Tibial artery (tissue), 4 donors: ENCODE measurements around the gene TACC2.
"Not testable (repeated sequence)": the region's sequence is repeated elsewhere in the genome, so short reads cannot be mapped to it uniquely, and the experiment has no call there.

Experiments used
- DNase-seq, 2 donors: peaks; one replicate each; pipeline ENCODE4 v3.0.0-alpha.2; 2019
- H3K27ac ChIP-seq, 2 donors: fragments of 200-600 bp; sonication (generic) in 1 of 2; 1 replicate in 1 of 2; 2 replicates in 1 of 2; pipeline ENCODE4 v1.5.1; 2018 to 2019; ENCODE audit warnings: mild to moderate bottlenecking in 1 of 2
- H3K27me3 ChIP-seq, 2 donors: fragments of 200-600 bp; sonication (generic) in 1 of 2; one replicate each; pipeline versions ENCODE4 v1.5.1 to v1.6.0; 2016 to 2019
- H3K36me3 ChIP-seq, 3 donors: fragments of 200-600 bp; sonication (generic) in 2 of 3; one replicate each; pipeline ENCODE4 v1.5.1; 2016 to 2019; ENCODE audit warnings: mild to moderate bottlenecking in 2 of 3
- H3K4me1 ChIP-seq, 4 donors: fragments of 200-600 bp; sonication (generic) in 2 of 4; 1 replicate in 3 of 4; 2 replicates in 1 of 4; pipeline ENCODE4 v1.5.1; 2016 to 2019
- H3K4me3 ChIP-seq, 2 donors: fragments of 200-600 bp; sonication (generic) in 1 of 2; 1 replicate in 1 of 2; 2 replicates in 1 of 2; pipeline ENCODE4 v1.5.1; 2018 to 2019; ENCODE audit warnings: mild to moderate bottlenecking in 2 of 2
- H3K9me3 ChIP-seq, 3 donors: fragments of 200-600 bp; sonication (generic) in 1 of 3; one replicate each; pipeline ENCODE4 v1.5.1; 2016 to 2019
- intact Hi-C: fragments of 100-400 bp; cut with DNase I; formaldehyde crosslinking; loops from one replicate; pipeline ENCODE4 v1.15.0; 2023; ENCODE audit warnings: low total_unique reads
- TF ChIP-seq, protein P1 (sequence below), 2 experiments: fragments of 200-600 bp in 1 of 2; fragments of 450-650 bp in 1 of 2; IDR thresholded peaks; one replicate each; pipeline ENCODE4 v1.5.1; 2017 to 2019; ENCODE audit warnings: antibody characterized with exemption in 2 of 2, mild to moderate bottlenecking in 1 of 2, moderate library complexity in 1 of 2

Gene TACC2

GRCh38 chr10:122021828-122022227 is 32.9 kb downstream of the TACC2 start:
- peak overlapping the region; percentile 13 to 58 for H3K27ac ChIP-seq
- H3K4me3 ChIP-seq = peak overlapping the region; percentile 25 to 29
- TF ChIP-seq, protein P1, sequence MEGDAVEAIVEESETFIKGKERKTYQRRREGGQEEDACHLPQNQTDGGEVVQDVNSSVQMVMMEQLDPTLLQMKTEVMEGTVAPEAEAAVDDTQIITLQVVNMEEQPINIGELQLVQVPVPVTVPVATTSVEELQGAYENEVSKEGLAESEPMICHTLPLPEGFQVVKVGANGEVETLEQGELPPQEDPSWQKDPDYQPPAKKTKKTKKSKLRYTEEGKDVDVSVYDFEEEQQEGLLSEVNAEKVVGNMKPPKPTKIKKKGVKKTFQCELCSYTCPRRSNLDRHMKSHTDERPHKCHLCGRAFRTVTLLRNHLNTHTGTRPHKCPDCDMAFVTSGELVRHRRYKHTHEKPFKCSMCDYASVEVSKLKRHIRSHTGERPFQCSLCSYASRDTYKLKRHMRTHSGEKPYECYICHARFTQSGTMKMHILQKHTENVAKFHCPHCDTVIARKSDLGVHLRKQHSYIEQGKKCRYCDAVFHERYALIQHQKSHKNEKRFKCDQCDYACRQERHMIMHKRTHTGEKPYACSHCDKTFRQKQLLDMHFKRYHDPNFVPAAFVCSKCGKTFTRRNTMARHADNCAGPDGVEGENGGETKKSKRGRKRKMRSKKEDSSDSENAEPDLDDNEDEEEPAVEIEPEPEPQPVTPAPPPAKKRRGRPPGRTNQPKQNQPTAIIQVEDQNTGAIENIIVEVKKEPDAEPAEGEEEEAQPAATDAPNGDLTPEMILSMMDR (IDR thresholded peaks at IDR 0.05) = no peak
- DNase-seq = no peak
- H3K4me1 ChIP-seq = peaks cover 0 to 19% (median 8%) of the 10 kb centered on the region in 4 donors
- intact Hi-C loops = no loop called here
- no peaks in the 10 kb centered on the region for H3K36me3 ChIP-seq
- H3K27me3 ChIP-seq = no peaks in the 10 kb centered on the region
- no peaks in the 10 kb centered on the region for H3K9me3 ChIP-seq

- intact Hi-C loops = no loop called here
- DNase-seq = no peak
- Histone ChIP-seq H3K27ac (peak overlapping the region; percentile 13 to 58), H3K27me3 (no peaks in the 10 kb centered on the region), H3K9me3 (no peaks in the 10 kb centered on the region), H3K4me1 (peaks cover 0 to 19% (median 8%) of the 10 kb centered on the region in 4 donors), H3K4me3 (no peak overlapping the region), H3K36me3 (no peaks in the 10 kb centered on the region)
- TF ChIP-seq, protein P1 (IDR thresholded peaks at IDR 0.05) = no peak
Measured at GRCh38 chr10:122022276-122022675, 33.3 kb downstream of the TACC2 start.

GRCh38 chr10:122023257-122023656 is 34.3 kb downstream of the TACC2 start:
- H3K36me3 ChIP-seq, H3K4me3 ChIP-seq, H3K27me3 ChIP-seq, H3K9me3 ChIP-seq, DNase-seq, intact Hi-C loops, H3K27ac ChIP-seq: not testable (repeated sequence)
- peaks cover 0 to 19% (median 8%) of the 10 kb centered on the region in 4 donors for H3K4me1 ChIP-seq

- Histone ChIP-seq H3K4me1 (peaks cover 0 to 17% (median 6%) of the 10 kb centered on the region in 4 donors), H3K27ac (peak overlapping the region; percentile 36 to 43), H3K9me3 (no peaks in the 10 kb centered on the region), H3K4me3 (no peak overlapping the region), H3K36me3 (no peaks in the 10 kb centered on the region), H3K27me3 (no peaks in the 10 kb centered on the region)
- DNase-seq = peak; percentile 34 to 75
- TF ChIP-seq, protein P1 (IDR thresholded peaks at IDR 0.05) = no peak
- intact Hi-C loops = no loop called here
Measured at GRCh38 chr10:122029499-122030199, 40.7 kb downstream of the TACC2 start.

- Histone ChIP-seq H3K36me3 (no peaks in the 10 kb centered on the region), H3K9me3 (no peaks in the 10 kb centered on the region)
Measured at GRCh38 chr10:122030200-122030552, 41.2 kb downstream of the TACC2 start.

More at GRCh38 chr10:122030200-122030552, 41.2 kb downstream of the TACC2 start:
- DNase-seq = no peak
- peak overlapping the region in 1 of 2 donors; percentile 16 for H3K27ac ChIP-seq
- no peak overlapping the region for H3K4me3 ChIP-seq
- TF ChIP-seq, protein P1 (IDR thresholded peaks at IDR 0.05) = no peak
- H3K27me3 ChIP-seq = no peaks in the 10 kb centered on the region
- peaks cover 0 to 17% (median 6%) of the 10 kb centered on the region in 4 donors for H3K4me1 ChIP-seq
- intact Hi-C loops = no loop called here
